Subcutaneous adipose tissue (tissue), 4 donors: ENCODE measurements around the gene MALT1. TPM values are rescaled to one million over a fixed set of nuclear protein-coding genes. Genes with fewer than 3 reads are reported as not detected.

Source experiments
- CTCF ChIP-seq: fragments of 450-650 bp; IDR thresholded peaks from one replicate; pipeline ENCODE4 v1.5.1; 2016; ENCODE audit warnings: low read depth, mild to moderate bottlenecking, control low read depth, antibody characterized with exemption, moderate library complexity
- total RNA-seq, 4 donors: library from RNA; depleted of rRNA; stranded (reverse); fragments of >200 nt; gene quantifications; one replicate each; pipeline ENCODE4 v1.1.0, GENCODE V29; 2016

MALT1 gene
- total RNA-seq, 4 donors from 2014 or later, result 26.0 to 32.3 (median 29.7) TPM

DNA sequence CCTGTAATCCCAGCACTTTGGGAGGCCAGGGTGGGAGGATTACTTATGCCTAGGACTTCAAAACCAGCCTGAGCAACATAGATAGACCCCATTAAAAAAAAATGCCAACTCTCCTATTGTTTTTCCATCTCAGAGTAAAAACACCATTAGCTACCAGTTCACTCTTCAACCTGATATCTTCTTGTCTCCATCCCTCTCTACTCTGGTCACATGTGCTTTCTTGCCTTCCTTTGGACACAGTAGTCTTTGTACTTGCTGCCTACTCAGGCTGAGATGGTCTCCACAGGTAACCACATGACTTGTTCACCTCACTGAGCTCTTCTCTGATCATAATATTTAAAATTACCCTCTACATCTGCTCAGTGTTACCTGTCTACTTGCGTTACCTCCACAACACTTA, 5.0 kb downstream of the MALT1 start:
- no peak for TF ChIP-seq CTCF

DNA sequence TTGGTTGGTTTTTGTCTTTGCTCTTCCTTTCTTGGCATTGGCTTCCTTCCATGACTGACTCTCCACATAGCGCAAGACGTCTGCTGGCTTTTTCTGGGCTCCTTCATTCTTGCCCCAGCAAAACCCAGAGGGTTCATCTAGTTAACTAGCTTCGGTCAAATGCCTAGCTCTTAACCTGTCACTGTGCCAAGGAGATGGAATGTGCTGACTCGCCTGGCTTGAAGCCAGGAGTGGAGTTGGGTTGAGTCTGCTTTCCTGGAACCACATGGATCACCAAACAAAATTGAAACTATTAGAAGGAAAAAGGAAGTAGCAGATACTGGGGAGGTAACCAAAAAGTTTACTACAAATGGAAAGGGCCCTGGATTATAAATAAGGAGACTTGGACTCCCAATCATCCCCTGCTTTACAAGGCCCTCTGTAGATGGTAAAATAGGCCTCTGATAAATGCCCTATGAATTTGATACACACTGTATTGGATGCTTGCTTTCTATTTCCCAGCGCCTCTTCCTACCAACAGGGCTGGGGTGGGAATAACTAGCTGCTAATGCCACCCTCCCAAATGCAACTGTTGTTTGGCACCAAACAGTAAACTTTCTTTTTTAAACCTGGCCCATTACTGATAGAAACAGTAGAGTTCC, 11.3 kb downstream of the MALT1 start:
- no peak for TF ChIP-seq CTCF

- no peak for TF ChIP-seq CTCF
Observed at GRCh38 chr18:58687871-58688308, 16.6 kb downstream of the MALT1 start.

DNA sequence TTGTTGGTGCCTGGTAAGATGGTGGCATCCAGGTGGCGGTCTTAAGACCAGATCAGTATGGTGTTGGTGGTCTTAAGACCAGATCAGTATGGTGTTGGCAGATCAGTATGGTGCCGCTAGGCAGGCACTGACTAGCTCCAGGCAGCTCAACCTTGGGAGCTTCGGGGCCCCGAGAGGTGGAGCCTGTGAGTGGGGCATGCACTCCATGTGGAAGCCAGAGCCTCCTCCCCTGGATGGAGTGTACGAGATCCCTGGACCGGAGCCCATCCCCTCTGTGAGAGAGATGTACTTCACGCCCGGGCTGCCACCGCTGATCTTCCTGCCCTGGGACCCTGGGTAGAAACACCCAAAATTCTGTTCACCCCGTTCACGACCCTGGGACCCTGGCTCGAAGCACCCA, 19.0 kb downstream of the MALT1 start:
- TF ChIP-seq CTCF, result no peak

GRCh38 chr18:58691256-58691655, 20.0 kb downstream of the MALT1 start:
- no peak for TF ChIP-seq CTCF

DNA sequence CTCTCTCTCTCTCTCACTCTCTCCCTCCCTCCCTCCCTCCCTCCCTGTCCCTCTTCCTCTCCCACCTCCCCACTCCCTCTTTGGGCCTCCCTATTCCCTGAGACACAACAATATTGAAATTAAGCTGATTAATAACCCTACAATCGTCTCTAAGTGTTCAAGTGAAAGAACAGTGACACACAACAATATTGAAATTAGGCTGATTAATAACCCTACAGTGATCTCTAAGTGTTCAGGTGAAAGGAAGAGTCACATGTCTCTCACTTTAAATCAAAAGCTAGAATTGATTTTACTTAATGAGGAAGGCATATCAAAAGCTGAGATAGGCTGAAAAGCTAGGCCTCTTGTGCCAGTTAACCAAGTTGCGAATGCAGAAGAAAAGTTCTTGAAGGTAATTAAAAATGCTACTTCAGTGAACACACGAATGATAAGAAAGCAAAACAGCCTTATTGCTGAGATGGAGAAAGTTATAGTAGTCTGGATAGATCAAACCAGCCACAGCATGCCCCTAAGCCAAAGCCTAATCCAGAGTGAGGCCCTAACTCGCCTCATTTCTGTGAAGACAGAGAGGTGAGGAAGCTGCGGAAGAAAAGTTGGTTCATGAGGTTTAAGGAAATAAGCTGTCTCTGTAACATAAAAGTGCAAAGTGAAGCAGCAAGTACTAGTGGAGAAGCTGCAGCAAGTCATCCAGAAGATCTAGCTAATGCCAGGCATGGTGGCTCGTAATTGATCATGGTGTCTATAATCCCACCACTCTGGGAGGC, 21.3 kb downstream of the MALT1 start:
- TF ChIP-seq CTCF, result no peak

DNA sequence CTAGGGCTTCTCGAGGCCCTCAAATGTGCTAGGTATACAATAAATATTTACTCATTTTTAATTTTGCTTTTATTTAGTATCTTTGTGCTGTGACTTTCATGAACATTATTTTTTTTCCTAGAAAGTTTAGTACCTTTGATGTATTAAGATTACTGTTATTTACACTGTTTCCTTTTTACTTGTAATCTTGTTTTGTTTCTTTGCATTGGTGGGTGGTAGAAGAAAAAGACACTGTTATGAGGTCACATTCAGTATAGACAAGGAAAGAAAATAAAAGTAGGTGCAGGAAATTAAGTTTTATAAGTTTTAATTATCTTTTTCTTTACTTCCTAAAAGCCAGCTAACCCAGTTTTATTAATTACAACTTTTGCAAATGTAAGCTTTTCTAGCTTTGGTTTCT, 23.0 kb downstream of the MALT1 start:
- TF ChIP-seq CTCF, result no peak
